NB4 (cell line): ENCODE measurements around the gene SRA1.

Experiments used
- CTCF ChIP-seq: IDR thresholded peaks from one replicate; pipeline ENCODE4 v1.5.1; 2012; ENCODE audit warnings: low read depth, low read length
- MAX ChIP-seq: IDR thresholded peaks from 2 replicates; pipeline ENCODE4 v1.6.1; 2011; ENCODE audit warnings: low read depth, low read length
- MYC ChIP-seq: IDR thresholded peaks from 2 replicates; pipeline ENCODE4 v1.6.1; 2011; ENCODE audit warnings: low read depth, low read length
- POLR2A ChIP-seq: IDR thresholded peaks from 2 replicates; pipeline ENCODE4 v1.6.1; 2011; ENCODE audit warnings: mild to moderate bottlenecking; ENCODE audit not compliant: insufficient read length; ENCODE audit errors: extremely low read depth

- TF ChIP-seq CTCF (no peak), POLR2A (no peak), MYC (no peak), MAX (no peak)
Measured at GRCh38 chr5:140576776-140577201, 19.5 kb upstream of the SRA1 start.
